GM19395 (cell line): Measurements from ENCODE around the gene MYH9.
A peak's percentile ranks its signal among the peaks of the same experiment; 100 is the strongest.
"Not testable (repeated sequence)": the region's sequence is repeated elsewhere in the genome, so short reads cannot be mapped to it uniquely, and the experiment has no call there.

ENCODE experiments used
- ATAC-seq: cut with Tn5 transposase; IDR thresholded peaks from one replicate; pipeline ENCODE4 v1.9.1; 2021; ENCODE audit warnings: mild to moderate bottlenecking, moderate library complexity; ENCODE audit not compliant: unreplicated experiment

The MYH9 gene

DNA sequence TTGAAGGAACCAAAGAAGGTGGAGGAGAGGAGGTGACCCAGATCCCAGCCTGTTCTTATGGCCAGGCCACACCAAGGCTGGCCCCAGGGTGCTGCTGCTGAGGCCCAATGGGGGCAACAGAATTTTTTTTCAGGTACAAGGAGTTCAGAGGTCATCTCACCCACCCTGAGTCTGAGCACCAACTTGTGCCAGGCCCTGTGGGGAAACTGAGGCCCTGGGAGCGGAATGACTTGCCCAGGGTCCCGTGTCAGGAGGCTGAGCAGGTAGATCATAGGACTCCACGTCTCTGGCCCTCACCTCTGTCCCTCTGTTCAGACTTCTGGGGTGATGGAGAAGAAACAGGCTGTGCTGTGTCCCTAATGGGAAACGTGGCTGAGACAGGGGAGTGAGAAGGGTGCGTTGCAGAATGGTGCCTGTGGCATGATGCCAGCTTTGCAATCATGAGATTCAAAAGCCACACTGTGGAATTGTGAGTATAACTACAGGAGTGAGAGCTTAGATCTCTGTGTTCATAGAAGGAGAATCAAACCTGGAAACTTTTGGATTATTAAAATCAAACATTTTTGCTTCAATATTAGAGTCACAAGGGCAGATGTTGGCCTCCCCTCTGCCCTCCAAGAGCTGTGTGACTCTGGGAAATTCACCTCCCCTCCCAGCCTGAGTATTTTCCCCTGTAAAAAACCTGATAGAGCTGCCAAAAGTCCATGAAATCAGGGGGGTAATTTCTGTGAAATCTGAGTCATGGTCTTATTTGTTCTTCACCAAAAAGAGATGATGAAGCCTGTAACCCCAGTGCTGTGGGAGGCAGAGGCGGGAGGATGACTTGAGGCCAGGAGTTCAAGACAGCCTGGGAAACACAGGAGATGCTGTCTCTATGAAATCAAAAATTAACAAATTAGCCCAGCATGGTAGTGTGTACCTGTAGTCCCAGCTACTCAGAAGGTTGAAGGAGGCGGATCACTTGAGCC lies 134.0 kb downstream of the MYH9 start:
- no peak for ATAC-seq

DNA sequence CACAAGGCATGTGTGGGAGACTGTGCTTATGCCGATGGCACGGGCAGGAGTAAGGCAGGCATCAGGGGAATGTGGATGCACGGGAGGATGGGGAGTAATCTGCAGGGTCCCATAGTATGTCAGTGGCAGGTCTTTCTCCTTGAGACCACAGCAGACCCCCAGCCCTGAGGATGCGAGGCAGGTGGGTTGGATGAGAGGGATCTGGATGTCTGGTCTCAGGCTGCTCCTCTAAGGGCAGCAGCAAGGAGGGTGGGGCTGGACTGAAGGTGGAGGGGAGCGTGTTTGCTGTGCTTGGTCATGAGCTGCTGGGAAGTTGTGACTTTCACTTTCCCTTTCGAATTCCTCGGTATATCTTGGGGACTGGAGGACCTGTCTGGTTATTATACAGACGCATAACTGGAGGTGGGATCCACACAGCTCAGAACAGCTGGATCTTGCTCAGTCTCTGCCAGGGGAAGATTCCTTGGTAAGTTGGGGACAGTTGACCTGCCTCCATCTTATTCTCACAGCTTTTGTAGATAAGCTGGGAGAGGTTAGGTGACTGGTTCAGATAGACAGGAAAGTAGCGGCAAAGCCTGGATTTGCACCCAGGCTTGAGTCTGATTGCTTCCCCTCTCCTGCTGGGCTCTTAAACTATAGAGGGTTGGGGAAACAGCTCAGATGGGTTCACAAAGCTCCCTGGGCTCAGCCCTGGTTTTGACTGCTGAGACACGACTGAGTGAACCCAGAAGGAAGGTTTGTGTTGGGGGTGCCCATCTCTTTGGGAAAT lies 134.8 kb downstream of the MYH9 start, which contains the start of gene APOL1:
APOL1 (plus strand) TSS at position 380 of the 769 bp plus-strand sequence. CDS start 1,823 bp downstream, outside the sequence.
- peak; percentile 67 for ATAC-seq

DNA sequence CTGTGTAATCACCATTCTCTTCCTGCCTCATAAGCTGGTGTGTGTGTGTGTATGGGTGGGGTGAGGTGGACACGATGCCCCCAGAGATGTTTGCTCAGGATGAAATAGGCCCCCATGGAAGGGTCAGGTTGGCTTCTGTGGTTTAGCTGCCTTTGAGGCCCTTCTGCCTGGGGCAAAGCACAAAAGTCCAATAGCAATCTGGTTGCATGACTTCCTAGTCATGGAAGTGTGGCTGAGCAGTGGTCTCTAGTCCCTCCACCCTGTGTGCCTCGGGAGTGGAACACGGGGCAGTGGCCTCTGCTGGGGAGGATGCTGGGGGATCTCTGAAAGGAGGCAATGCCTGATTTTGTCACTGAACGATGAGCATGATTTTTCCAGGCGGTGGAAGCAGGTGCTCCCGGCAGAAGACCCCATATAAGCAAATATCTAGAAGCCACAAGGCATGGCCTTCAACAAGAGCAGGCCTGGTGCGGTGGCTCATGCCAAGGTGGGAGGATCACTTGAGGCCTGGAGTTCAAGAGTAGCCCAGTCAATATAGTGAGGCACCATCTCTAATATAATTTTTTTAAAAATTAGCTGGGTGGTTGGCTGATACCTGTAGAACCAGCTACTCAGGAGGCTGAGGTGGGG lies 135.7 kb downstream of the MYH9 start:
- ATAC-seq, result not testable (repeated sequence)

DNA sequence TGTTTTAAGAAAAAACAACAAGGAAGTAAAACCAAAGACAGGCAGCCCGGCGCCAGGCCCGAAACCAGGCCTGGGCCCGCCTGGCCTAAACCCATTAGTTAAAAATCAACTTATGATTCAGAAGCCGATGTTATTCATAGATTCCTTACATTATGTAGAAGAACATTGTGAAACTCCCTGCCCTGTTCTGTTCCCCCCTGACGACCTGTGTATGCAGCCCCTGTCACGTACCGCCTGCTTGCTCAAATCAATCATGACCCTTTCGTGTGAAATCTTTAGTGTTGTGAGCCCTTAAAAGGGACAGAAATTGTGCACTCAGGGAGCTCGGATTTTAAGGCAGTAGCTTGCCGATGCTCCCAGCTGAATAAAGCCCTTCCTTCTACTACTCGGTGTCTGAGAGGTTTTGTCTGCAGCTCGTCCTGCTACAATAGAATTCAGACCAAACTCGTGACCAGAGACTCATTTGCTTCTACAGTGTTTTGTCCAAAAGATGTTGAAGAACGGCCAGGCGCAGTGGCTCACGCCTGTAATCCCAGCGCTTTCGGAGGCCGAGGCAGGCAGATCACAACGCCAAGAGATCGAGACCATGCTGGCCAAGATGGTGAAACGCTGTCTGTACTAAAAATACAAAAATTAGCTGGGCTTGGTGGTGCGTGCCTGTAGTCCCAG lies 137.3 kb downstream of the MYH9 start:
- ATAC-seq, result not testable (repeated sequence)

DNA sequence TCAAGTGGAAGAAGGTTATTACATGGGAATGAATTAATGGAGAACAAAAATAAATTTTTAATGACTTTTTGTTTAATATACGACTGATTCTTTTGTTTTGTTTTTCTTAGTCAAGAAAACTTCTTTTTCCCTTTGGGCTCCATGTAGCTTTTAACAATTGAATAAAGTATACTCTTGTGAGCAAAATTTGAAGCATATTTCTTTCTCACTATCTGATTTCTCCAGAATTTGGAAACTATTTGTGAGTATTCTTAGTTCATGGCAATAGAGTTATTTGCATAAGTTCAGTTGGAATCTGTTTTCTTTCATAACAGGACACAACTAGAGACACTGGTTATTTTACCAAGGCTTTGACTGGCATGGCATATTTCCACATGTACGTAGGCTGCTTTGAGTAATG lies 138.6 kb downstream of the MYH9 start:
- ATAC-seq, result no peak

DNA sequence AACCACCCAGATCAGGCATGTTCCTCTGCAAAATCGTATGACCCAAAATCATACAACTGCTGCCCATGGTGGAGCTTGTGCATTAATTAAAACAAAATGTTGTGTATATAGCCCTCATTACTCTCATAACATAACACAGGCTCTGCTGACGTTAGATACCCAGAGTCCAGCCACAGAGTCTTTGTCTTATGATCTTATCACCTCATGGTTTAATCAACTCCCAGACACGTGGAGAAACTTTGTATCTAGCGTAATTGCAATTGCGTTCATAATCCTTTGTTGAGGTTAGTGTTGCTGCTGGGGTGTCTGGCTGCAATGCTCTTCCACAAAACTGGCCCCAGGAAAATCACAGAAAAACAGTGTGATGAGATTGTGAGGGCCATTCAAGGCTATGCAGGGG lies 139.8 kb downstream of the MYH9 start:
- no peak for ATAC-seq

DNA sequence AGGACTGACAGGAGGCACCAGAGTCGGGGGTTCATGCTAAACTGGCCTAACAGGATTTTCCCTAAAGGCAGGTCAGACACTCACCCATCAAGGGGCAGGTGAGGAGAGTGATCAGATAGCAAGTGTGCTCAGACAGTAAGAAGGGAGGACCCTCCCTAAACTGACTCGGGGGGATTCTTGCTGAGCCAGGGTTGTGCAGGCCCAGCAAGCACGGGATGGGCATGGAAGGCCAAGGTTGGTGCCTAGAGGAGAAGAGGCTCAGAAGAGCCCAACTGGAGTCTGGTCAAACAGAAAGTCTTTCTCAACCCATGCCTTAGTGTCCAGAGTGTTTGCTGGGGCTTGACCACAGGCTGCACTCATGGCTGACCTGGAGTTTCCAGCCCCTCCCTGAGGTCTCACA lies 141.0 kb downstream of the MYH9 start:
- ATAC-seq, result no peak

DNA sequence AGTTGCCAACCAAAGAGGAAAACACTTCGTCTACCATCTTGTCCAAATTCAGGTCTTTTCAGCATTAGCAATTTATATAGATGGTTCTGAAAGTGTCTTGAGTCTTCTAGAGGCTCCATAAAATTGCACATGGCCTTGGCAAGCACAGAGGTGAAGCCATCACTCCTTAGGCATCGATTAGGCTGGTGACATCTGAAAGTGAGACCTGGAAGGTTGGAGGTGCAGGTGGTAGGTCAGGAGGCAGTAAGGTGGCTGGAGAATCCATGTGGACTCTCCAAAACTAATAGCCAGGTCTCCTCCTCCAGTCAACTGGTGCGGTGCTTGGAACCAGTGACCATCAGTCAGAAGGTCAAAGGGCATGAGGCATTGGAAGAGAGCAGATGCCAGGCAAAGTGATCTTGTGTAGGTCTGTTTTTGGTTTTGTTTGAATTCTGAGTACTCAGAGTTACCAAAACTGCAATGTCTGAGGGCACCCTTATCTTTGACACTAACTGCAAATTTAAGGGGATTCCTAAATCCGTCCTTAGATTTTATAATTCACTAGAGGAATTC lies 141.9 kb downstream of the MYH9 start:
- ATAC-seq, result no peak

DNA sequence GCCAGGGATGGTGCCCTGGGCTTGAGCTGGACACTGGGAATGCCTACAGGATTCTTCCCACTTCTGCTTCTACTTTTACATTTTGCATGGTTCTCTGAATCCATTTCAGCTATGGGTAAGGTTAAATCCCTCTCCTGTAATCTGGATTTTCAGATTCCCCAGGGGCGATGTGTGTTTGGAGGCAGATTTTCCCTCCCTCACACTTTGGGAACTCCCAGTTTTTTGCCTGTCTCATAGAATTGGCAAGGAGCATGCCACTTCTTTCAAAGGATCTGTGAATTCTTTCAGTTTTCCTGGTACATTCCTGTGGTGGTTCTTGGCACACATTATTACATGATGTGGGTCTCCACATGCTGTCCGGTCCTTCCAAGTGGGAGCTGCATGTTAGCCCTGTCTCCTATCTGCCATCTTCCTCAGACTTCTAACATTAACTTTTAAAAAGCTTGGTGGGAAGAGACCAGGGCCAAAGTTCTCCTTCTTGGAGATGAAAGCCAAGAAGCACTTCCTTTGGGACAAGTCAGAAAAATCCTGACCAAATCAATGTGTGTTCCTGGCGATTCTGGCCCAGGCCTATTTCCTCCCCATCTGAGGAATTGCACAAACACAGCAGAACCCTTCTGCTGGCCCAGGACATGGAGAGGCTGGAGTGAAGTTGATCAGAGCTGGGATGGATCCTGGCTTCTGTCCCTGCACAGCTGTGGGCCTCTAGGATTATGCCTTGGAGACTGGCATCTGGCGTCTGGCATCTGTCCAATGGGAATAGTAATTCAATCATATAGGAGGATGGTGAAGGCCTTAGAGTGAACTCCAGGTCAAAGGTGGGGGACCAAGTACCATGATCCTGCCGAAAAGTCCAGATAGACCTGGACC lies 143.0 kb downstream of the MYH9 start:
- no peak for ATAC-seq

DNA sequence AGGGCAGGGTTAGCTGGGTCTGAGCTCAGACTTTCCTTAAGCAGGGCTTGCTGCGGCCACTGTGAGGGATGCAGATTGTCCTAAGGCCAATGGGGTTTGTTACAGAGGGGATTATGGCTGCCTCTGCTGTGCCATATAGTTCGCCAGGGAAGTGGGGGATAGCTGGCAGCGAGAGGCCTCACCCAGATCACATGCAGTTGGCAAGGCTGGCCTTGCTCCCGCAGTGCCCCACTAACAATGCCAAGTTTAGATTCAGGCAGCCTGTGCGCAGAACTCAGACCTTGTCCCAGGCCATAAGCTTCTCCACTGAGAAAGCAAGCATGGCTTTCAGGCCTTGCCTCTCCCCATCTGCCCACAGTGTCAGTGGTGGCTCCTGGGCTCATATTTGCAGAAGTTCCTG lies 143.8 kb downstream of the MYH9 start:
- no peak for ATAC-seq

DNA sequence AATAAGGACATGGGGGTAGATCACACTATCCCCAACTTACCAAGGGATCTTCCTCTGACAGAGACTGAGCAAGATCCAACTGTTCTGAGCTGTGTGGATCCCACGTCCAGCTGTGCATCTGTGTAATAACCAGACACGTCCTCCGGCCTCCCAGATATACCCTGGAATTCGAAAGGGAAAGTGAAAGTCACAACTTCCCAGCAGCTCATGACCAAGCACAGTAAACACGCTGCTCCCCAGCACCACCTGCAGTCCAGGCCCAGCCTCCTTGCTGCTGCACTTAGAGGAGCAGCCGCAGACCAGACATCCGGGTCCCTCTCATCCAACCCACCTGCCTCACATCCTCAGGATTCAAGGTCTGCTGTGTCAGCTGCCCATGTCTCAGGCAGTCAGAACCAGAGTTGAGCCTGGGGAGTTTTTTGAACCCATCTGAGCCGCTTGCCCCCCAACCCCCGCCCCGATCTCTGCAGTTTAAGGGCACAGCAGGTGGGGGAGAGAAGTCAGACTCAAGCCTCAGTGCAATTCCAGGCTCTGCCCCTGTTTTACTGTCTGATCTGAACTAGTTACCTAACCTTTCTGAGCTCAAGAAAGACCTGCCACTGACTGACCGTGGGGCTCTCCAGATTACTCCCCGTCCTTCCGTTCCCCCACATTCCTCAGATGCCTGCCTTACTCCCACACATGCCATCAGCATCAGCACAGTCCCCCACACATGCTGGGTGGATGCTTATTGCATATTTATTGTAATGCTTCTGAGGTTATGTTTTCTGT lies 148.2 kb downstream of the MYH9 start, which contains the start of gene APOL2:
APOL2 (minus strand) TSS at position 127 of the 771 bp plus-strand sequence. CDS start 6,365 bp downstream, outside the sequence.
- ATAC-seq, result peak; percentile 87

DNA sequence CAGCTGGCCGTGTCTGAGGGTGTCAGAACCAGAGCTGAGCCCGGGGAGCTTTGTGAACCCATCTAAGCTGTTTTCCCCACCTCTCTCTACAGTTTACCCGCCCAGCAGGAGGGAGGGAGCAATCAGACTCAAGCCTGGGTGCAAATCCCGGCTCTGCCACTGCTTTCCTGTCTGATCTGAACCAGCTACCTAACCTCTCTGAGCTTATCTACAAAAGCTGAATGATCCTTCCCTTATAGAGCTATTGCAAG lies 148.7 kb downstream of the MYH9 start:
- ATAC-seq, result peak; percentile 17

DNA sequence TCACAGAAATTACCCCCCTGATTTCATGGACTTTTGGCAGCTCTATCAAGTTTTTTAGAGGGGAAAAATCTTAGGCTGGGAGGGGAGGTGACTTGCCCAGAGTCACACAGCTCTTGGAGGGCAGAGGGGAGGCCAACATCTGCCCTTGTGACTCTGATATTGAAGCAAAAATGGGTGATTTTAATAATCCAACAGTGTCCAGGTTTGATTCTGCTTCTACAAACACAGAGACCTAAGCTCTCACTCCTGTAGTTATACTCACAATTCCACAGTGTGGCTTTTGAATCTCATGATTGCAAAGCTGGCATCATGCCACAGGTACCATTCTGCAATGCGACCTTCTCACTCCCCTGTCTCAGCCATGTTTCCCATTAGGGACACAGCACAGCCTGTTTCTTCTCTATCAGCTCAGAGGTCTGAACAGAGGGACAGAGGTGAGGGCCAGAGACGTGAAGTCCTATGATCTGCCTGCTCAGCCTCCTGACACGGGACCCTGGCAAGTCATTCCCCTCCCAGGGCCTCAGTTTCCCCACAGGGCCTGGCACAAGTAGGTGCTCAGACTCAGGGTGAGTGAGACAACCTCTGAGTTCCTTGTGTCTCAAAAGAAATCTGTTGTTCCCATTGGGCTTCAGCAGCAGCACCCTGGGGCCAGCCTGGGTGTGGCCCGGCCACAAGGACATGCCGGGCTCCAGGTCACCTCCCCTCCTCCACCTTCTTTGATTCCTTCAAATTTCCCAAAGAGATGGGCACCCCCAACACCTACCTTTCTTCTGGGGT lies 149.2 kb downstream of the MYH9 start:
- ATAC-seq, result peak; percentile 13

DNA sequence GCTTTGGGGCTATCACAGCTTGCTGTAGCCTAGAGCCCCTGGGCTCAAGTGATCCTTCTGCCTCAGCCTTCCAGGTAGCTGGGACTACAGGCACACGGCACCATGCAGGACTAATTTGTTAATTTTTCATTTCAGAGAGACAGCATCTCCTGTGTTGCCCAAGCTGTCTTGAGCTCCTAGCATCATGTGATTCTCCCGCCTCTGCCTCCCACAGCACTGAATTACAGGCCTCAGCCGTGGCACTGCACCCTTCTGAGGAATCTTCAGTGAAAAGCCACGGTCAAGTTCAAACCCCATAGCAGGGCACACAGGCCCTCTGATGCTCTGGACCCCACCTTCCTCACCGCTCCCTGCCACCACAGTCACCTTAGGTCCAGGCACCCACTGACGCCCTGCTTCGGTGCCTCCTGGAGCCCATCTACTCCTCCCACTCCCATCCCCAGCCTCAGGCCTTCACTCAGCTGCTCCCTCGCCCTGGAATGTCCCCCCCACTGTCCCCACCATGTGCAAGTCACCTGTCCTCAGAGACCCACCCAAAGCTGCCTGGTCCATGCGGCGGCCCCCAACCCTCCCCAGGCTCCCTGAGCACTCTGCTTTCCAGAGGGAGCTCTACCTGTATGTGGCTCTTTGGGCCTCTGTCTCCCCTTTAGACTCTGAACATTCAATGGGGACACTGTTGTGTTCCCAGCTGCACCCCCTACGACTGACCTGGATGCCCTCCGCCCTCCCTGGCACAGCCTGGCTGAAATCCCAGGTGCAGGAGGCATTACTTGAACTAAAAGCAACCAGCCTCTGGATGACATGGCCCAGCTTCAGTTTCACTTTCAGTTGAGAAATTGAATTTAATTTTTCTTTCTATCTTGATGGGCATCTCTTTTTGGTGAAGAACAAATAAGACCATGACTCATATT lies 150.1 kb downstream of the MYH9 start:
- no peak for ATAC-seq

DNA sequence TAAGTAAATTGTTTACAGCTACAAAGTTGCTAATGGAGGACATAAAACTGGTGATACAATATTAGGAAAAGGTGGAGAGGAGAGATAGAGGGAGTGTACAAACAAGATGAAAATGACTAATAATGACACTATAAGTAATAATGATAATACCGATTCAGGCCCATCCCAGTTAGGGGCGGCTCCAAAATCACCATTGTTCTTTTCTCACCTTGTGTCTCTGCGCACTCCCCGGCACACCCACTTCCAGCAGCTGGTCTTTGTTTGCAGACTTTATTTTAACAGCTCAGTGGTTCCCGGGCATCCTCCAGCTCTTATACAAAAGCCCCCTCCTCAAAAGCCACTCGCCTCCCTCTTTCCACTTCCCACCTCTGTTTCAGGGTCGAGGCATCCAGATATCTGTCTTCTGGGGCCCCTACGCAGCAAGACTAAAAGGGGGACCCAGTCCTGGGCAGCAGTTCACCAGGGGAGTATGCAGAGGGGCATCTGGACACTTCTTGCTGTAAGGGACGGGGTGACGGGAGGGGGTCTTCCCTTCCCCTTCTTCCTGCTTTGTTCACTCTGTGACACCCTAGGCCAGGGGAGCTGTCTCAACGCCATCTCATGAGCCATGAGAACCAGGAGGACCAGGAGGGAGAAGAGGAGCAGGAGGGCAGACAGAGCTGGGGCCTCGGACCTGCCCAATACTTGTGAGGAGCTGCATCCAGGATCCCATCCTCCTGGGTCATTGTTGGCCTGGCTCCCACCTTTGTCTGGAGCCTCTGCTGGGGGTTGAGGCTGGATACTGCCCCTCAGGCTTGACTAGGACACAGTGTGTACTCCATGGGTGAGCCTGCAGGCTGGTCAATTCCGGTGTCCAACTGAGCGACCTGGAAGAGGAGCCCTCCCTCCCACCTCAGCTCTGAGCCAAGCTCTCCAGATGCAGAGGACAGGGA lies 151.1 kb downstream of the MYH9 start:
- no peak for ATAC-seq

DNA sequence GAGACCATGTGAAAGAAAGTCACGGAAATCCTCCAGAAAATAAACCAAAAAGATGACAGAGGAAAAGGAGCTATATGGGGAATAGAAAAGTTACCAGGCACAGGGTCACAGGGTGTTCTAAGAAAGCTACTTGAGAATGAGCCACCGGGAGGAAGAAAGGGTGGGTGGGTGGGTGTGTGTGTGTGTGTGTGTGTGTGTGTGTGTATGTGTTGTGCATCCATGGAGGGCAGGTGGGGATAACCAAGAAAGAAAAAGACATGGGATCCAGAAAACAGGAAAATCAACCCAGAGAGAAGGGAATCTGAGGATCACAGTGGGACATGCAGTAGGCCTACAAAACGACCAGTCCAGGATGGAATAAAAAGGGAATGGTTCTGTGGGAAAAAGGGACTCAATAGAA lies 152.2 kb downstream of the MYH9 start:
- no peak for ATAC-seq
